GM21528 (cell line): Measurements from ENCODE around the gene PEPD.

Source experiments
- ATAC-seq: cut with Tn5 transposase; IDR thresholded peaks from one replicate; pipeline ENCODE4 v1.9.1; 2021; ENCODE audit warnings: mild to moderate bottlenecking, moderate library complexity; ENCODE audit not compliant: unreplicated experiment, low FRiP score

PEPD gene

DNA sequence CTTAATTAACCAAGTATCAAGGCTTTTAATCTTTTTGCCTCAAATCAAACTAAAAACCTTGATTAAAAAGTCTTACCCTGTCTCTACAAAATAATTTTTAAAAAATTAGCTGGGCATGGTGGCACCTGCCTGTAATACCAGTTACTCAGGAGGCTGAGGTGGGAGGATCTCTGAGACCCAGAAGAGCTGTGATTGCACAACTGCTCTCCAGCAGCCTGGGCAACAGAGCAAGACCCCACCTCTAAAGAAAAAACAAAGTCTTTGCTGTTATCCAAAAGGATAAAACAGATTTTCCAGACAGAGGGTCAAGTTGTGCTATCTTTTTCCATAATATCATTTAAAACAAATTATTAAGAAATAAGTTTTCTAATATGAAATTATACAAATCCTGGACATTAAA lies 174.9 kb downstream of the PEPD start:
- no peak for ATAC-seq

DNA sequence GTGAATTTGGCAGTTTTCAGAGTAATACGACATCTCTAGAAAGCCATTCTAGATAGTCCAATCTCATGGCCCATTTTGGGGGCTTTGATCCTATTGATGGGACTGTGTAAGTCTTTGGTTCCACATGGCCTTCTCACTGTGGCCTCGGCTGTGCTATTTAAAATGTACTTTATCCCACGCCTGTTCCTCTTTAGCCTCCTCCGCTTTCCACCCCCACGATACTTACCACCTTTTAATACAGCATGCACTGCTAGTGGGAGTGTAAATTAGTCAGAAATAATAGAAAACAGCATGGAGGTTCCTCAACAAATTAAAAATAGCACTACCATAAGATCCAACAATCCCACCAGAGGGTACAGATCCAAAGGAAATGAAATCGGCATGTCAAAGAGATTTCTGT lies 176.4 kb downstream of the PEPD start:
- ATAC-seq, result no peak

DNA sequence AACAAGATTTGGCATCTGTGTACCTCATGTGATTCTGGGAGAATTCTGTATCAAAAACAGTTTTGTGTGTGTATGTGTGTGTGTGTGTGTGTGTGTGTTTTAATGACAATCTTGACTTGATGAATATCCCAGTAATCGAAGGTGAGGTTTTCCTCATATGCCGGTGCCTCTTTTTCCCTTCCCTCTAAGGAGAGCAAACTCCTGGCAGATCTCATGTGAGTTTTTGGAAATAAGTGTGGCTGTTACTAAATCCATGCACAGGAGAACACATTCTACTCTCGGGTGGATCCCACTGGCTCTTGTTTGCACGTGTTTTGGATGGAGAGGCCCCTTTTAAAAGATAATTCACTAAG lies 177.0 kb downstream of the PEPD start:
- no peak for ATAC-seq

DNA sequence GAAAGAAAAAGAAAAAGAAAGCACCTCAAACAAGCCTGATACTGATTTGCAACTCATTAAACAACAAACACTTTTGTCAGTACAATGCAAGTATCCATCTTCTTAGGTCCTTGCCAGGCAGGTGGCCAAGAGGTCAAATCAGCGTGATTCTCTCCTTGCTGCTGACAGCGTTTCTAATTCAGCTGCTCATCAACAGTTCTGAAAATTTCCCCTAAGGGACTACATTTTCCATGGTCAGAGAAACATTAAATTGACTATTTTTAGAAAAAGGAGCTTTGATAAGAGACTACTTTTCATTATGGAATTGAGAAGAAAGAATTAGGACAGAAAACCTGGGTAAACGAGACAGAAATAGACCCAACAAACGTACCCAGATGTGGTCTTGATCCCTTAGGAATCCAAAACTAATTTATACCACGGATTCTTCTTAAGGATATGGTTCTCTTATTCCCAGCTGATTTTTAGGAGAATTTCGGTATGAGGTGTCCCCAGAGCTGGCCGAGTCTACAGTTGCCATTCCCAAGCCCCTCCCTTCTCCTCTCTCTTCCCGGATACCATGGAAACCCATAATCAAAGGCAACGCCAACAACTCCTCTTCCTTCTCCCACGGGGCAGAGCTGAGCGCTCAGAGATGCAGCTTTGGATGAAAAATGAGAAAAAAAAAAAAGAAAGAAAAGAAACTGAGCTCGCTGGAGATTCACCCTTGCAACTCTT lies 177.6 kb downstream of the PEPD start:
- no peak for ATAC-seq

DNA sequence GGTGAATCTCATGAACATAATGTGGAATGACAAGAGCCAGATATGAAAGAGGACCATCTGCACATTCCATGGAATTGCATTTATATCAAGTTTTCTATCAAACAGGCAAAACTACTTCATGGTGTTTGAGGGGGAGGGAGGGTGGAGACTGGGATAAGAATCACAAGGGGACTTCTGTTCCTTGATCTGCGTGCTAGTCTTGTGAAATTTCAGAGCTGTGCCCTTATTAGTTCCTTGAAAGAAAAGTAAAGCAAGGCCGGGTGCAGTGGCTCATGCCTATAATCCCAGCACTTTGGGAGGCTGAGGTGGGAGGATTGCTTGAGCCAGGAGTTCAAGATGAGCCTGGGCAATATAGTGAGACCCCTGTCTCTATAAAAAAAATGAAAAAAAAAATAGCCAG lies 178.3 kb downstream of the PEPD start:
- ATAC-seq, result no peak

DNA sequence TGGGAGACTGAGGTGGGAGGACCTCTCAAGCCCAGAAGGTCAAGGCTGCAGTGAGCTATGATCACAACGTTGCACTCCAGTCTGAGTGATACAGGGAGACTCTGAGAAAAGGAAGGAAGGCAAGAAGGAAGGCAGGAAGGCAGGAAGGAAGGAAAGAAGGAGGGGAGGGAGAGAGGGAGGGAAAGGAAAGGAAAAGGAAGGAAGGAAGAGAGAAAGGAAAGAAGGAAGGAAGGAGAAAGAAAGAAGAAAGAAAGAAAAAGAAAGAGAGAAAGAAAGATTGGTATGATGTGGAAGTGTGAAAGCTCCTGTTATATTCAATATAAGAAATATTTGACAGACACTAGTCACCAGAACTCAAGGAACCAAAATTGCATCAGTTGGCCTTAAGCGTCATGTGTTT lies 180.6 kb downstream of the PEPD start:
- no peak for ATAC-seq

DNA sequence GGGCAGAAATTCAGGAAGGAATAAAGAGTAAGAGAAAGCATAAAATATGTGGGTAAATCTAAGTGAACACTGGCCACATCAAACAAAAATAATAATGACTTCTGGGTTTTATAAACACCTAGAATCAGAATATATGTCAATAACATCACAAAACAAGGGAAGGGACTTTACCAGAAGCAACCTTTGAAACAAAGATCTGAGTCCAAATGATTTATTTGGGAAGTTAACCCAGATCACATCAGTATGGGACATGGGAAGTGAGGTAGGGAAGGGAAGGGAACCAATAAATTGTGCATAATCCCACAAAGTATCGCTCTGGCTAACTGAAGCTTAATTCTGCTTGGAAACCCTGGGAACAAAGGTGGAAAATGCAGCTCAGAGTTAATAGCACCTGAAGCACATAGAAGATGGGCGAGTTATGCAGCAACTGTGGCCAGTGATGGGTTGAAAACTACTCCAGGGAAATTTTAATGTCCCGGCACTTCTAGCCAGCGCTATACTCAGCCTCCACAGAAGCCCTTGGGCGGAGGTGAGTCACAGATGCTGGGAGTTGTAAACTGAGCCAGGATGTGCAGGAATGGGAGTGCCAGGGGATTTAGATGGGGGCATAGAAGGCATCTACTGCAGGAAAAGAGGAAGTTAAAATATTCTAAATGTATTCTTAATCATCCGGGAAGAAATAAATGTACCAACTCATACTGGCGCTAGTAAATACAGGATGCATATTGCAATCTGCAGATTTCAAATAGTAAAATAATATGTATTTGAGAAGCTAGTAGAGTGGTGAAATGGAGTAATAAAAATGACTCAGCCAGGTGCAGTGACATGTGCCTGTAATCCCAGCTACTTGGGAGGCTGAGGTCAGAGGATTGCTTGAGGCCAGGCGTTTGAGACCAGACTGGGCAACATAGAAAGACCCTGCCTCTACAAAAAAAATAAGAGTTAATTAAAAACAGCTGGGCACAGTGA lies 182.3 kb downstream of the PEPD start:
- ATAC-seq, result no peak
